Measurements from ENCODE around the gene HABP4. TPM values are rescaled to one million over a fixed set of nuclear protein-coding genes. Genes with fewer than 3 reads are reported as not detected.
"Not testable (repeated sequence)": the region's sequence is repeated elsewhere in the genome, so short reads cannot be mapped to it uniquely, and the experiment has no call there.

The HABP4 gene
- polyA plus RNA-seq, 4 donors: 20.0 to 22.0 (median 21.2) TPM

- no peak for DNase-seq (ENCODE audit: low read depth in 4 of 4, low spot score in 2 of 4)
Observed at GRCh38 chr9:96494215-96494800, 44.3 kb downstream of the HABP4 start.

GRCh38 chr9:96495341-96495740, 45.4 kb downstream of the HABP4 start:
- no peak for DNase-seq (ENCODE audit: low read depth in 4 of 4, low spot score in 2 of 4)

GRCh38 chr9:96496368-96497116, 46.6 kb downstream of the HABP4 start:
- DNase-seq (ENCODE audit: low read depth in 4 of 4, low spot score in 2 of 4): no peak

GRCh38 chr9:96497117-96497399, 47.1 kb downstream of the HABP4 start:
- DNase-seq (ENCODE audit: low read depth in 4 of 4, low spot score in 2 of 4): no peak

GRCh38 chr9:96498796-96499195, 48.8 kb downstream of the HABP4 start:
- DNase-seq (ENCODE audit: low read depth in 4 of 4, low spot score in 2 of 4): no peak

GRCh38 chr9:96499257-96499656, 49.3 kb downstream of the HABP4 start:
- DNase-seq (ENCODE audit: low read depth in 4 of 4, low spot score in 2 of 4): no peak

GRCh38 chr9:96500696-96501632, 51.0 kb downstream of the HABP4 start:
- no peak for DNase-seq (ENCODE audit: low read depth in 4 of 4, low spot score in 2 of 4)

- DNase-seq (ENCODE audit: low read depth in 4 of 4, low spot score in 2 of 4): no peak
Observed at GRCh38 chr9:96501633-96502538, 51.9 kb downstream of the HABP4 start.

GRCh38 chr9:96502539-96503373, 52.8 kb downstream of the HABP4 start:
- no peak for DNase-seq (ENCODE audit: low read depth in 4 of 4, low spot score in 2 of 4)

- DNase-seq (ENCODE audit: low read depth in 4 of 4, low spot score in 2 of 4): not testable (repeated sequence)
Observed at GRCh38 chr9:96503374-96503748, 53.4 kb downstream of the HABP4 start.

- no peak for DNase-seq (ENCODE audit: low read depth in 4 of 4, low spot score in 2 of 4)
Observed at GRCh38 chr9:96503918-96504317, 53.9 kb downstream of the HABP4 start.

- no peak for DNase-seq (ENCODE audit: low read depth in 4 of 4, low spot score in 2 of 4)
Observed at GRCh38 chr9:96505316-96505991, 55.5 kb downstream of the HABP4 start.

- no peak for DNase-seq (ENCODE audit: low read depth in 4 of 4, low spot score in 2 of 4)
Observed at GRCh38 chr9:96508227-96508940, 58.4 kb downstream of the HABP4 start.

GRCh38 chr9:96509026-96509425, 59.1 kb downstream of the HABP4 start:
- no peak for DNase-seq (ENCODE audit: low read depth in 4 of 4, low spot score in 2 of 4)

- DNase-seq (ENCODE audit: low read depth in 4 of 4, low spot score in 2 of 4): no peak
Observed at GRCh38 chr9:96509848-96510247, 59.9 kb downstream of the HABP4 start.

- DNase-seq (ENCODE audit: low read depth in 4 of 4, low spot score in 2 of 4): no peak
Observed at GRCh38 chr9:96510258-96510657, 60.3 kb downstream of the HABP4 start.

GRCh38 chr9:96512240-96512639, 62.3 kb downstream of the HABP4 start:
- DNase-seq (ENCODE audit: low read depth in 4 of 4, low spot score in 2 of 4): no peak

GRCh38 chr9:96513622-96514021, 63.7 kb downstream of the HABP4 start:
- no peak for DNase-seq (ENCODE audit: low read depth in 4 of 4, low spot score in 2 of 4)
